ENCODE data around the gene ATP2C1. TPM values are rescaled to one million over a fixed set of nuclear protein-coding genes. Genes with fewer than 3 reads are reported as not detected.

The ATP2C1 gene
- total and polyA plus RNA-seq, 9 of the 15 experiments (the other 6 are each of a cell fraction or from before 2014, with no cell fraction given) = 10.0 to 53.5 (median 27.9) TPM

GRCh38 chr3:131026321-131027151 is 132.7 kb downstream of the ATP2C1 start, which contains the start of the genes ASTE1 and NEK11 (continued):
- TF ChIP-seq ZNF512 (tag; IDR thresholded peaks at IDR 0.05) = no peak
- TF ChIP-seq ATF7 (IDR thresholded peaks at IDR 0.05) = peak; percentile 66; the same call in 1 of the 2 replicates
- TF ChIP-seq MAX (CRISPR knock-in tag; IDR thresholded peaks at IDR 0.05) = peak; percentile 45
- peak; percentile 58 for TF ChIP-seq CREM (IDR thresholded peaks at IDR 0.05; ENCODE audit: low read depth)
- no peak for TF ChIP-seq ATF1 (CRISPR knock-in tag; IDR thresholded peaks at IDR 0.05)
- TF ChIP-seq ATF1 (tag; IDR thresholded peaks at IDR 0.05) = peak; percentile 75
- TF ChIP-seq PRMT5 (CRISPR knock-in tag; IDR thresholded peaks at IDR 0.05) = no peak
- TF ChIP-seq MYNN (IDR thresholded peaks at IDR 0.05) = no peak
- TF ChIP-seq MYNN (CRISPR knock-in tag; IDR thresholded peaks at IDR 0.05) = no peak
- TF ChIP-seq CEBPZ (IDR thresholded peaks at IDR 0.05; ENCODE audit: borderline replicate concordance, low read depth, low read length) = no peak
- TF ChIP-seq DMBX1 (CRISPR knock-in tag; IDR thresholded peaks at IDR 0.05; ENCODE audit: borderline replicate concordance) = 0 out of 2 replicates have a peak, but pooled peaks have one; percentile 21
- 0 out of 2 replicates have a peak, but pooled peaks have one; percentile 20 for TF ChIP-seq RNF2 (IDR thresholded peaks at IDR 0.05)
- TF ChIP-seq NR2C1 (IDR thresholded peaks at IDR 0.05) = no peak
- peak; percentile 43; the same call in 1 of the 2 replicates for TF ChIP-seq NR2C1 (tag; IDR thresholded peaks at IDR 0.05)
- TF ChIP-seq ZNF561 (CRISPR knock-in tag; conservative IDR thresholded peaks at IDR 0.05) = no peak
- TF ChIP-seq GABPA (tag; conservative IDR thresholded peaks at IDR 0.05; ENCODE audit: low read depth) = peak; percentile 77
- peak; percentile 60 for TF ChIP-seq CXXC5 (CRISPR knock-in tag; IDR thresholded peaks at IDR 0.05)
- peak; percentile 16; the same call in 1 of the 2 replicates for TF ChIP-seq JUN (IDR thresholded peaks at IDR 0.05; ENCODE audit: borderline replicate concordance, low read depth, low read length)
- no peak for TF ChIP-seq JUN (CRISPR knock-in tag; IDR thresholded peaks at IDR 0.05; ENCODE audit: borderline replicate concordance)
